ENCODE data around the gene TRAPPC1.

DNA sequence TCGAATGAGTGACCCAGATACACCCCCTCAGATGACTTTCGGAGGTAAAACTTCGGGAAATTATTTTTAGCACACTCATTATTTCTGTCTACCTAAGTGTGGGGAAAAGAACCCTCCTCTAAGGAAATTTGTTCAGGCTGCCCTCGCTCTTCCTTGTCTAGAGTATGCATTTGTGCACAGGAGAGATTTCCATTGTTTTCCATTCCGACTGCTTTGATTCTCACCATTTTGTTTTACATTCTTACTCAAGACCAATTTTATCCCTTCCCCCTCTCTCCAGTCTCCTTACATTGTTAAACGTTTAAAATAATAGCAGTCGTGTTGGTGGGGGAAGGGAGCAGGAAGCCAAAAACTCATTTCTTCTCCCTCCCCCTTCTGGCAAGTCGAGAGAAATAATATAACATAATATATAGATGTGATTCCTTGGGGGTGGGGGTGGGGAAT, 44.7 kb downstream of the TRAPPC1 start:
- TF ChIP-seq, protein P1, sequence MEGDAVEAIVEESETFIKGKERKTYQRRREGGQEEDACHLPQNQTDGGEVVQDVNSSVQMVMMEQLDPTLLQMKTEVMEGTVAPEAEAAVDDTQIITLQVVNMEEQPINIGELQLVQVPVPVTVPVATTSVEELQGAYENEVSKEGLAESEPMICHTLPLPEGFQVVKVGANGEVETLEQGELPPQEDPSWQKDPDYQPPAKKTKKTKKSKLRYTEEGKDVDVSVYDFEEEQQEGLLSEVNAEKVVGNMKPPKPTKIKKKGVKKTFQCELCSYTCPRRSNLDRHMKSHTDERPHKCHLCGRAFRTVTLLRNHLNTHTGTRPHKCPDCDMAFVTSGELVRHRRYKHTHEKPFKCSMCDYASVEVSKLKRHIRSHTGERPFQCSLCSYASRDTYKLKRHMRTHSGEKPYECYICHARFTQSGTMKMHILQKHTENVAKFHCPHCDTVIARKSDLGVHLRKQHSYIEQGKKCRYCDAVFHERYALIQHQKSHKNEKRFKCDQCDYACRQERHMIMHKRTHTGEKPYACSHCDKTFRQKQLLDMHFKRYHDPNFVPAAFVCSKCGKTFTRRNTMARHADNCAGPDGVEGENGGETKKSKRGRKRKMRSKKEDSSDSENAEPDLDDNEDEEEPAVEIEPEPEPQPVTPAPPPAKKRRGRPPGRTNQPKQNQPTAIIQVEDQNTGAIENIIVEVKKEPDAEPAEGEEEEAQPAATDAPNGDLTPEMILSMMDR (conservative IDR thresholded peaks at IDR 0.05): no peak; the same call in 1 of the 2 replicates
- TF ChIP-seq EZH2 (IDR thresholded peaks at IDR 0.05; ENCODE audit: low read depth): no peak
